ENCODE measurements around the gene KLHL29.

Gene KLHL29

DNA sequence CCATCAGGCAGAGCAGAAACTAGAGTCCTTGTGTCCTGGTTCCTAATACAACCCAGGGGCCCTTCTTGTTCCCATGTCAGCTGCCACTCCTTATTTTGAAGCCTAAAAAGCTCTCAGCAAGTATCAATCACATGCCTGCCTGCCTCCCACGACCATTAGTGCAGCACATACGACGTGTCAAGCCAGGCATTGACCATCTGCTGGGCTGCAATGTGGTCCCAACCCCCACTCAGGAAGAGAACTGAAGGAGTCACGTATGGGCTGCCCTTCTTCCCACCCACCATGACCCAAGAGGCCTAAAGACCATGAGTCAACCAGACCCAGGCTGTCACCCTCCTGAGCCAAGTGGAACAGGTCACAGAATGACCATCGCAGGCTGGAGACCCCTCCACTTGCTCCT, 98.8 kb downstream of the KLHL29 start:
- H3K36me3 ChIP-seq (ENCODE audit: insufficient read depth, low read length): no peaks in the 10 kb centered on the region
- no peak overlapping the region for H2AFZ ChIP-seq (ENCODE audit: low read depth, low read length)
- peaks cover 24% of the 10 kb centered on the region for H4K20me1 ChIP-seq (ENCODE audit: insufficient read depth, low read length)
- no peaks in the 10 kb centered on the region for H3K27me3 ChIP-seq (ENCODE audit: insufficient read depth, low read length, poor library complexity)
- no peaks in the 10 kb centered on the region for H3K9me3 ChIP-seq (ENCODE audit: insufficient read depth, low read length, severe bottlenecking)
- H3K79me2 ChIP-seq (ENCODE audit: insufficient read depth, low read length): no peaks in the 10 kb centered on the region
- H3K9ac ChIP-seq (ENCODE audit: low read depth, low read length): no peak overlapping the region
- TF ChIP-seq EZH2 (IDR thresholded peaks at IDR 0.05; ENCODE audit: borderline replicate concordance, low read depth, low read length, severe bottlenecking): no peak
- TF ChIP-seq, protein P1, sequence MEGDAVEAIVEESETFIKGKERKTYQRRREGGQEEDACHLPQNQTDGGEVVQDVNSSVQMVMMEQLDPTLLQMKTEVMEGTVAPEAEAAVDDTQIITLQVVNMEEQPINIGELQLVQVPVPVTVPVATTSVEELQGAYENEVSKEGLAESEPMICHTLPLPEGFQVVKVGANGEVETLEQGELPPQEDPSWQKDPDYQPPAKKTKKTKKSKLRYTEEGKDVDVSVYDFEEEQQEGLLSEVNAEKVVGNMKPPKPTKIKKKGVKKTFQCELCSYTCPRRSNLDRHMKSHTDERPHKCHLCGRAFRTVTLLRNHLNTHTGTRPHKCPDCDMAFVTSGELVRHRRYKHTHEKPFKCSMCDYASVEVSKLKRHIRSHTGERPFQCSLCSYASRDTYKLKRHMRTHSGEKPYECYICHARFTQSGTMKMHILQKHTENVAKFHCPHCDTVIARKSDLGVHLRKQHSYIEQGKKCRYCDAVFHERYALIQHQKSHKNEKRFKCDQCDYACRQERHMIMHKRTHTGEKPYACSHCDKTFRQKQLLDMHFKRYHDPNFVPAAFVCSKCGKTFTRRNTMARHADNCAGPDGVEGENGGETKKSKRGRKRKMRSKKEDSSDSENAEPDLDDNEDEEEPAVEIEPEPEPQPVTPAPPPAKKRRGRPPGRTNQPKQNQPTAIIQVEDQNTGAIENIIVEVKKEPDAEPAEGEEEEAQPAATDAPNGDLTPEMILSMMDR (IDR thresholded peaks at IDR 0.05; ENCODE audit: borderline replicate concordance, extremely low read depth, low read length, poor library complexity, severe bottlenecking): no peak
- no peaks in the 10 kb centered on the region for H3K4me1 ChIP-seq (ENCODE audit: insufficient read depth, low read length)
- ATAC-seq (ENCODE audit: insufficient read depth, low read depth): no peak
- H3K4me2 ChIP-seq (ENCODE audit: insufficient read depth, low read length): no peak overlapping the region
- no peak for DNase-seq
- no peak overlapping the region for H3K4me3 ChIP-seq (ENCODE audit: low read depth in 1 of 2, low read length in 2 of 2)
- H3K27ac ChIP-seq (ENCODE audit: low read length): no peak overlapping the region

DNA sequence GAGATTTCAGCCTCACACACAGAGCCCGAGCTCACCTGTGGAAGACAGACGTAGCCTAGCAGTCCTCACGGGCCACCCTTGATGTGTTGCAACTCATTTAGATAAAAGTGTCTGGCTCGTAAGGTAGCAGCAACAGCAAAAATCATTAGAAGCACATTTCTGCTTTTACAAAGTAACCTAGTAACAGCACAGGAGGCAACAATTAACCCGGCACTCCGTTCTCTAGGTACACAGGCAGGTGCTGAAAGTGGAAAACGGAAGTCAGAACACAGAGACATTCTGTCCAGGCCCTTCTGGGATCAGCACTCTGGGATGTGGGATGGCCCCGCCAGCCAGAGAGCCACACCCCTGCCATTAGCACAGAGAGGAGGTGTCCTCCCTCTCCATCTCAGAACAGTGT, 99.3 kb downstream of the KLHL29 start:
- Histone ChIP-seq H3K4me1 (ENCODE audit: insufficient read depth, low read length) (no peaks in the 10 kb centered on the region), H3K27ac (ENCODE audit: low read length) (no peak overlapping the region), H3K4me2 (ENCODE audit: insufficient read depth, low read length) (no peak overlapping the region), H3K27me3 (ENCODE audit: insufficient read depth, low read length, poor library complexity) (no peaks in the 10 kb centered on the region), H3K9ac (ENCODE audit: low read depth, low read length) (no peak overlapping the region), H4K20me1 (ENCODE audit: insufficient read depth, low read length) (peaks cover 24% of the 10 kb centered on the region), H3K4me3 (ENCODE audit: low read depth in 1 of 2, low read length in 2 of 2) (no peak overlapping the region), H3K9me3 (ENCODE audit: insufficient read depth, low read length, severe bottlenecking) (no peaks in the 10 kb centered on the region), H3K36me3 (ENCODE audit: insufficient read depth, low read length) (no peaks in the 10 kb centered on the region), H3K79me2 (ENCODE audit: insufficient read depth, low read length) (no peaks in the 10 kb centered on the region), H2AFZ (ENCODE audit: low read depth, low read length) (no peak overlapping the region)
- ATAC-seq (ENCODE audit: insufficient read depth, low read depth) (no peak), DNase-seq (no peak)
- TF ChIP-seq EZH2 (IDR thresholded peaks at IDR 0.05; ENCODE audit: borderline replicate concordance, low read depth, low read length, severe bottlenecking): no peak
- TF ChIP-seq, protein P1 (IDR thresholded peaks at IDR 0.05; ENCODE audit: borderline replicate concordance, extremely low read depth, low read length, poor library complexity, severe bottlenecking): no peak

DNA sequence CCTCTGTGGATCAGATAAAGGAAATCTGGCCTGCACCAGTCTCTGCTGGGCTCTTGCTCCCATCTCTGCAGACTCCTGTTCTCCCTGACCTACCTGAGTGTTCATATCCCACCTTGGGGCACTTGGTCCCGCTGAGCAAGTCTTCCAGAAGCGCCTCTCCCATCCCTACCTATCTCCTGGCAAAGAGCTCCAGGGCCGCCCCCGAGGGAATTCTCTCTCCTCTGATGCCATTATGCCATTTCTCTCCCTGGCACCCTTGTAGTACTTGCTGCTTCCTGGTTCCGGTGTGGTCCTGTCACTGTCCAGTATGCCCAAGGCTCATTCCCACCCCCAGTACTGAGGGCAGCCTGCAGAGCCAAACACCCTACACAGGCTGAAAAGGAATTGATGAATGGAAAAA, 99.8 kb downstream of the KLHL29 start:
- Histone ChIP-seq H3K4me3 (ENCODE audit: low read depth in 1 of 2, low read length in 2 of 2) (no peak overlapping the region), H3K9me3 (ENCODE audit: insufficient read depth, low read length, severe bottlenecking) (no peaks in the 10 kb centered on the region), H4K20me1 (ENCODE audit: insufficient read depth, low read length) (peaks cover 28% of the 10 kb centered on the region), H3K27me3 (ENCODE audit: insufficient read depth, low read length, poor library complexity) (no peaks in the 10 kb centered on the region), H3K9ac (ENCODE audit: low read depth, low read length) (no peak overlapping the region), H2AFZ (ENCODE audit: low read depth, low read length) (no peak overlapping the region), H3K36me3 (ENCODE audit: insufficient read depth, low read length) (no peaks in the 10 kb centered on the region), H3K4me1 (ENCODE audit: insufficient read depth, low read length) (no peaks in the 10 kb centered on the region), H3K27ac (ENCODE audit: low read length) (no peak overlapping the region), H3K4me2 (ENCODE audit: insufficient read depth, low read length) (no peak overlapping the region), H3K79me2 (ENCODE audit: insufficient read depth, low read length) (no peaks in the 10 kb centered on the region)
- TF ChIP-seq, protein P1 (IDR thresholded peaks at IDR 0.05; ENCODE audit: borderline replicate concordance, extremely low read depth, low read length, poor library complexity, severe bottlenecking): no peak
- no peak for TF ChIP-seq EZH2 (IDR thresholded peaks at IDR 0.05; ENCODE audit: borderline replicate concordance, low read depth, low read length, severe bottlenecking)
- DNase-seq (no peak), ATAC-seq (ENCODE audit: insufficient read depth, low read depth) (no peak)

DNA sequence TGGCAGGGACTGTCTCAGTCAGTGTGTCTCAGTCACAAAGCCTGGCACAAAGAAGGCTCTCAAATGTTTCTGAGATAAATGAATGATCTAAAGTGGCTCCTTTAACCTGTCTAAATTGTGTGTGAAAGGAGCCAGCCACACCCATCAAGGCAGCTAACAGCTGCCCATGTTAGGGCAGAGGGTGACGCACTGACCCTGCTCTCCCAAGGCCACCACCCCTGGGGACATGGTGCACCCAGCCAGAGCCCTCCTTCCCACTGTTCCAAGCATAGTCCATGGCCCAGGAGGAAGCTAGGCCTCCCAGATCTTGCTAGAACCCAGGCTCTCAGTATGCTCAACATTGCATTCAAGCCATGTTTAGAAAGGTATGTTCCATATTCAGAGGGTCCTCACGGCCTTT, 100.3 kb downstream of the KLHL29 start:
- H3K9ac ChIP-seq (ENCODE audit: low read depth, low read length): no peak overlapping the region
- DNase-seq: no peak
- no peak for TF ChIP-seq EZH2 (IDR thresholded peaks at IDR 0.05; ENCODE audit: borderline replicate concordance, low read depth, low read length, severe bottlenecking)
- TF ChIP-seq, protein P1 (IDR thresholded peaks at IDR 0.05; ENCODE audit: borderline replicate concordance, extremely low read depth, low read length, poor library complexity, severe bottlenecking): no peak
- no peaks in the 10 kb centered on the region for H3K9me3 ChIP-seq (ENCODE audit: insufficient read depth, low read length, severe bottlenecking)
- no peak for ATAC-seq (ENCODE audit: insufficient read depth, low read depth)
- no peak overlapping the region for H2AFZ ChIP-seq (ENCODE audit: low read depth, low read length)
- peaks cover 30% of the 10 kb centered on the region for H4K20me1 ChIP-seq (ENCODE audit: insufficient read depth, low read length)
- no peaks in the 10 kb centered on the region for H3K4me1 ChIP-seq (ENCODE audit: insufficient read depth, low read length)
- H3K36me3 ChIP-seq (ENCODE audit: insufficient read depth, low read length): no peaks in the 10 kb centered on the region
- no peaks in the 10 kb centered on the region for H3K27me3 ChIP-seq (ENCODE audit: insufficient read depth, low read length, poor library complexity)
- H3K4me3 ChIP-seq (ENCODE audit: low read depth in 1 of 2, low read length in 2 of 2): no peak overlapping the region
- no peaks in the 10 kb centered on the region for H3K79me2 ChIP-seq (ENCODE audit: insufficient read depth, low read length)
- H3K27ac ChIP-seq (ENCODE audit: low read length): no peak overlapping the region
- no peak overlapping the region for H3K4me2 ChIP-seq (ENCODE audit: insufficient read depth, low read length)

Data from DND-41 (cell line).